Nephron progenitor cell (in vitro differentiated cells): Measurements from ENCODE around the gene SMIM10.

Experiments used
- DNase-seq: peaks from one replicate; pipeline ENCODE4 v3.0.0; 2021
- H3K27ac Mint-ChIP-seq: 2 replicates; pipeline ENCODE4 v1.8.0; 2021; ENCODE audit warnings: mild to moderate bottlenecking, moderate library complexity, mixed read lengths
- H3K27me3 Mint-ChIP-seq: 2 replicates; pipeline ENCODE4 v1.8.0; 2021; ENCODE audit warnings: mild to moderate bottlenecking, low read depth, mixed read lengths; ENCODE audit not compliant: poor library complexity
- H3K36me3 Mint-ChIP-seq: 2 replicates; pipeline ENCODE4 v1.8.0; 2021; ENCODE audit warnings: low read depth, mixed read lengths
- H3K4me1 Mint-ChIP-seq: 2 replicates; pipeline ENCODE4 v1.8.0; 2021; ENCODE audit warnings: mixed read lengths
- H3K4me3 Mint-ChIP-seq: 2 replicates; pipeline ENCODE4 v1.8.0; 2021; ENCODE audit warnings: mild to moderate bottlenecking, moderate library complexity, mixed read lengths
- H3K9me3 Mint-ChIP-seq: 2 replicates; pipeline ENCODE4 v1.8.0; 2021; ENCODE audit warnings: mild to moderate bottlenecking, moderate library complexity, mixed read lengths
- TF ChIP-seq, protein P1 (sequence below): fragments of 200-600 bp; sonication (generic); IDR thresholded peaks from 2 replicates; pipeline ENCODE4 v1.5.0; 2021; ENCODE audit warnings: antibody characterized with exemption

SMIM10 gene

DNA sequence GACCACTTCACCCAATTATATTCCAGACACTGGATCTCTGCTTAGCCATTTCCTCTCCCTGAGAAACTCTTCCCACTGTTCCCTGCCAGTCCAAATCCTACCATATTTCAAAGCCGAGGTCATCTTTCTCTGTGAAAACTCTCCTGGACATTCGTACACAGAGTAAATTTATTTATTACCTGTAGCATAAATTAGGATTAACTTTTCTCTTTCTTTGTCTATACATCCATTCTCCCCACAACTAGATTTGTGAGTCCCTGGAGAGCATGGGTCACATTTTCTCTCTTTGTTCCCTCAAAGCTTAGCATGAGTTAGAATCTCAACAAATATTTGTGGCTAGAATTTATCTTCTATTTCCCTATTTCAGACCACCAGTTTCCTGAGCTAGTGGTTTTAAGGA lies 27.8 kb upstream of the SMIM10 start:
- Mint-ChIP-seq H3K9me3 (peaks cover 56% of the 10 kb centered on the region), H3K27ac (no peak overlapping the region), H3K27me3 (peaks cover 12% of the 10 kb centered on the region), H3K4me1 (peaks cover 12% of the 10 kb centered on the region), H3K4me3 (no peak overlapping the region), H3K36me3 (no peaks in the 10 kb centered on the region)
- TF ChIP-seq, protein P1, sequence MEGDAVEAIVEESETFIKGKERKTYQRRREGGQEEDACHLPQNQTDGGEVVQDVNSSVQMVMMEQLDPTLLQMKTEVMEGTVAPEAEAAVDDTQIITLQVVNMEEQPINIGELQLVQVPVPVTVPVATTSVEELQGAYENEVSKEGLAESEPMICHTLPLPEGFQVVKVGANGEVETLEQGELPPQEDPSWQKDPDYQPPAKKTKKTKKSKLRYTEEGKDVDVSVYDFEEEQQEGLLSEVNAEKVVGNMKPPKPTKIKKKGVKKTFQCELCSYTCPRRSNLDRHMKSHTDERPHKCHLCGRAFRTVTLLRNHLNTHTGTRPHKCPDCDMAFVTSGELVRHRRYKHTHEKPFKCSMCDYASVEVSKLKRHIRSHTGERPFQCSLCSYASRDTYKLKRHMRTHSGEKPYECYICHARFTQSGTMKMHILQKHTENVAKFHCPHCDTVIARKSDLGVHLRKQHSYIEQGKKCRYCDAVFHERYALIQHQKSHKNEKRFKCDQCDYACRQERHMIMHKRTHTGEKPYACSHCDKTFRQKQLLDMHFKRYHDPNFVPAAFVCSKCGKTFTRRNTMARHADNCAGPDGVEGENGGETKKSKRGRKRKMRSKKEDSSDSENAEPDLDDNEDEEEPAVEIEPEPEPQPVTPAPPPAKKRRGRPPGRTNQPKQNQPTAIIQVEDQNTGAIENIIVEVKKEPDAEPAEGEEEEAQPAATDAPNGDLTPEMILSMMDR: no peak
- no peak for DNase-seq

DNA sequence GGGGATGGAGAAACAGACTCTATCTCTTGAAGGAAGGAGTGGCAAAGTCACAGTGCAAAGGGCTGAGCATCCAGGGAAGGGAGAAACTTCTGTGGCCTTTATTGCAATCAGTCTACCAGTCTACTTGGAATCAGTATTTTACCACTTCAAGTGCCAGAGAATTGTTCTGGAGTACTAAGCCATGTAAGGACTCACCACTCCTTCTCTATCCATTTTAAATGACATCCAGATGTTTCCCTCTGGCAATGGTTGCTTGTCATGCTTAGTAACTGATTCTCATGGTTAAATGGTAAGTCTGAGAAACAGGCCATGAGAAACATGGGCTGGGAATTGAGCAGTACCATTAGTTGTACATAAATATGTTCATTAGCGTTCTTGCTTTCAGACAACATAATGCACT lies 21.1 kb upstream of the SMIM10 start:
- H3K4me3 Mint-ChIP-seq: no peak overlapping the region

DNA sequence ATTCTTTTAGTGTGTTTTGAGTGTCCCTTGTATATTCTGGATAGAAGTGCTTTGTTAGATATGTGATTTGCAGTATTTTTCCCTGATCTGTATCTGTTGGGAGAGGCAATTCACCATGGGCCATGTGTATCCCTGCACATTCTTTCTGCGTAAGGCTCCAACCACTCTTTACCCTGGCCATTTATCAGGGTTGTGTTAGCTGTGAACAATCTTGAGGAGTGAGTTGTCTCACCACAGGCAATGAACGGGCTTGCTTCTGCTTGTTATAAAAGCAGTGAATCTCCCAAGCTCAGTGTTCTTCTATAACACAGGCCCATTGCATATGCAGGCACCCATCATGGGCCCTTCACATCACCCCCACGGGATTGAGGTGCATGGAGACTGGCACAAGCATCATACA lies 18.9 kb upstream of the SMIM10 start:
- TF ChIP-seq, protein P1: no peak
- H3K4me3 Mint-ChIP-seq: no peak overlapping the region
- peaks cover 11% of the 10 kb centered on the region for H3K27me3 Mint-ChIP-seq
- no peaks in the 10 kb centered on the region for H3K4me1 Mint-ChIP-seq
- H3K27ac Mint-ChIP-seq: no peak overlapping the region
- no peak for DNase-seq
- H3K36me3 Mint-ChIP-seq: no peaks in the 10 kb centered on the region
- H3K9me3 Mint-ChIP-seq: peaks cover 57% of the 10 kb centered on the region

More for the DNA sequence above, 21.1 kb upstream of the SMIM10 start:
- peaks cover 5% of the 10 kb centered on the region for H3K4me1 Mint-ChIP-seq
- DNase-seq: no peak
- peaks cover 60% of the 10 kb centered on the region for H3K9me3 Mint-ChIP-seq
- TF ChIP-seq, protein P1: no peak
- no peak overlapping the region for H3K27ac Mint-ChIP-seq
- no peaks in the 10 kb centered on the region for H3K36me3 Mint-ChIP-seq
- peaks cover 7% of the 10 kb centered on the region for H3K27me3 Mint-ChIP-seq

DNA sequence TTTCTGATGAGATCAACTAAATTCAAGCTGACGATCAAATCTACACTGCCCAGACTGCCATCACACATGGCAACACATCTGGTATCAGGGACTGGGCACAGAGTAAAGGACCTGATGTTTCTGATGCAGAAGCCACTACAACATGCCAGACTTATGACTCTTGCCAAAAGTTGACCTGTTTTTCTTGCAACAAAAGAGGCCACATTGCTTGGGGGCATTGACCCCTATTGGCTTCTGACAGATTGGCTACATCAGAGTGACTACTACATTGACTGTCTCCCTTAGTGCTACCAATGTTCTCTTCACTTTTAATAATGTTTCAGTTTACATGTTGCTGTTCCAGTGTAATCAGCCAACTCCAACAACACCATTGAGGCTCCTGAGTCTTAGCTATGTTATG lies 15.3 kb upstream of the SMIM10 start:
- Mint-ChIP-seq H3K4me1 (no peaks in the 10 kb centered on the region), H3K36me3 (no peaks in the 10 kb centered on the region), H3K27me3 (peaks cover 8% of the 10 kb centered on the region), H3K4me3 (no peak overlapping the region), H3K9me3 (peaks cover 53% of the 10 kb centered on the region), H3K27ac (no peak overlapping the region)
- no peak for DNase-seq
- TF ChIP-seq, protein P1: no peak

DNA sequence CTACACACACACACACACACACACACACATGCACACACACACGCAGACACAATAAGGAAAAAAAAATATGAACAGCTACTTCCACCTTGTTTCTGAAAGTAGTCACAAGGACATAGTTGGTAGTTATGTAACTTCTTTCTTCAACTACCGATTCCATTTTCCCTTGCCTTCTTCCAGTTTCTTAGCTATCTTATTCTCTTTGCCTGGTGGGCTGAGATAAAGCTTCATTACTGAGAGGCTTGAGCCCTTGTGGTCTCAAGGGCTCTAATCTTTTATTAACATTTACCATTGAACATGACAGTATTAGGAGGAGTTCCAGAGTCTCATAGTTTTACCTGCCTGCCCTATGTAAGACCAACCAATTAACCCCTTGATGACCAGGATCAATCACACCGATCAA lies 8.9 kb upstream of the SMIM10 start:
- TF ChIP-seq, protein P1: no peak
- DNase-seq: no peak
- Mint-ChIP-seq H3K36me3 (no peaks in the 10 kb centered on the region), H3K4me3 (no peak overlapping the region), H3K27ac (no peak overlapping the region), H3K27me3 (peaks cover 3% of the 10 kb centered on the region), H3K4me1 (no peaks in the 10 kb centered on the region), H3K9me3 (peaks cover 47% of the 10 kb centered on the region)

DNA sequence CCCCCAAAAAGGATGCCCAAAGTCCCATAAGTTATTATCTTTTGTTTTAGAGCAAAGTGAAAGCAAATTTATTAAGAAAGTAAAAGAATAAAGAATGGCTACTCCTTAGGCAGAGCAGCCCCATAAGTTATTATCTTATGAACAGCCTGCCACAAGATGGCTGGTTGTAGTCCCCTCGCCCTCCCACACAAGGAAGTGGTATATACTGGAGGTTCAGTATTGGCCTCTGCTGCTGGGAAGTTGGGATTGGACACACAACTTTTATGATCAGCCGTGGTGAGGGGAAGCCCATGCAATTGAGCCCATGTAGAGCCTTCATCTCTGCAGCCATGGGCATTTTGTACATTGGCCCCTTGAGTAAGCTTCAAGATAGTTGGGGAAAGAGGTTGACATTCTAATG lies 8.0 kb upstream of the SMIM10 start:
- no peak for DNase-seq
- Mint-ChIP-seq H3K4me3 (no peak overlapping the region), H3K9me3 (peaks cover 47% of the 10 kb centered on the region), H3K27me3 (peaks cover 3% of the 10 kb centered on the region), H3K27ac (no peak overlapping the region), H3K36me3 (no peaks in the 10 kb centered on the region), H3K4me1 (no peaks in the 10 kb centered on the region)
- TF ChIP-seq, protein P1: no peak
